ENCODE data around the gene PCSK6. TPM values are rescaled to one million over a fixed set of nuclear protein-coding genes. Genes with fewer than 3 reads are reported as not detected.

PCSK6 gene
- total RNA-seq, 1 experiment from 2014 or later = 26.3 TPM

- Histone ChIP-seq H3K9me2 (ENCODE audit: insufficient read depth) (no peaks in the 10 kb centered on the region), H3K27me3 (ENCODE audit: insufficient read depth, low read depth) (no peaks in the 10 kb centered on the region), H3K9me3 (ENCODE audit: insufficient read depth, low read depth) (no peaks in the 10 kb centered on the region), H3F3A (ENCODE audit: insufficient read depth, low read depth) (no peaks in the 10 kb centered on the region), H3K79me2 (ENCODE audit: low read depth) (no peaks in the 10 kb centered on the region), H3K4me2 (no peak overlapping the region), H3K27ac (no peak overlapping the region), H3K4me3 (no peak overlapping the region), H3K4me1 (replicated peaks; ENCODE audit: insufficient read depth) (no peaks in the 10 kb centered on the region), H3K36me3 (ENCODE audit: low read depth) (no peaks in the 10 kb centered on the region), H2AFZ (no peak overlapping the region), H4K20me1 (ENCODE audit: insufficient read depth) (no peaks in the 10 kb centered on the region)
- BruUV-seq (replicated peaks) = no TSS peak
- intact Hi-C loops (cut with micrococcal nuclease; ENCODE audit: unreplicated experiment) = no loop called here
- ChIA-PET CTCF (no interaction called here), POLR2A (ENCODE audit: unreplicated experiment) (no interaction called here)
- no peak for DNase-seq
- TF ChIP-seq, protein P1, sequence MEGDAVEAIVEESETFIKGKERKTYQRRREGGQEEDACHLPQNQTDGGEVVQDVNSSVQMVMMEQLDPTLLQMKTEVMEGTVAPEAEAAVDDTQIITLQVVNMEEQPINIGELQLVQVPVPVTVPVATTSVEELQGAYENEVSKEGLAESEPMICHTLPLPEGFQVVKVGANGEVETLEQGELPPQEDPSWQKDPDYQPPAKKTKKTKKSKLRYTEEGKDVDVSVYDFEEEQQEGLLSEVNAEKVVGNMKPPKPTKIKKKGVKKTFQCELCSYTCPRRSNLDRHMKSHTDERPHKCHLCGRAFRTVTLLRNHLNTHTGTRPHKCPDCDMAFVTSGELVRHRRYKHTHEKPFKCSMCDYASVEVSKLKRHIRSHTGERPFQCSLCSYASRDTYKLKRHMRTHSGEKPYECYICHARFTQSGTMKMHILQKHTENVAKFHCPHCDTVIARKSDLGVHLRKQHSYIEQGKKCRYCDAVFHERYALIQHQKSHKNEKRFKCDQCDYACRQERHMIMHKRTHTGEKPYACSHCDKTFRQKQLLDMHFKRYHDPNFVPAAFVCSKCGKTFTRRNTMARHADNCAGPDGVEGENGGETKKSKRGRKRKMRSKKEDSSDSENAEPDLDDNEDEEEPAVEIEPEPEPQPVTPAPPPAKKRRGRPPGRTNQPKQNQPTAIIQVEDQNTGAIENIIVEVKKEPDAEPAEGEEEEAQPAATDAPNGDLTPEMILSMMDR (conservative IDR thresholded peaks at IDR 0.05) = no peak
- no peak for TF ChIP-seq EZH2 (IDR thresholded peaks at IDR 0.05; ENCODE audit: low read depth)
These were observed 50.8 kb downstream of the PCSK6 start for GRCh38 chr15:101438482-101439284.

DNA sequence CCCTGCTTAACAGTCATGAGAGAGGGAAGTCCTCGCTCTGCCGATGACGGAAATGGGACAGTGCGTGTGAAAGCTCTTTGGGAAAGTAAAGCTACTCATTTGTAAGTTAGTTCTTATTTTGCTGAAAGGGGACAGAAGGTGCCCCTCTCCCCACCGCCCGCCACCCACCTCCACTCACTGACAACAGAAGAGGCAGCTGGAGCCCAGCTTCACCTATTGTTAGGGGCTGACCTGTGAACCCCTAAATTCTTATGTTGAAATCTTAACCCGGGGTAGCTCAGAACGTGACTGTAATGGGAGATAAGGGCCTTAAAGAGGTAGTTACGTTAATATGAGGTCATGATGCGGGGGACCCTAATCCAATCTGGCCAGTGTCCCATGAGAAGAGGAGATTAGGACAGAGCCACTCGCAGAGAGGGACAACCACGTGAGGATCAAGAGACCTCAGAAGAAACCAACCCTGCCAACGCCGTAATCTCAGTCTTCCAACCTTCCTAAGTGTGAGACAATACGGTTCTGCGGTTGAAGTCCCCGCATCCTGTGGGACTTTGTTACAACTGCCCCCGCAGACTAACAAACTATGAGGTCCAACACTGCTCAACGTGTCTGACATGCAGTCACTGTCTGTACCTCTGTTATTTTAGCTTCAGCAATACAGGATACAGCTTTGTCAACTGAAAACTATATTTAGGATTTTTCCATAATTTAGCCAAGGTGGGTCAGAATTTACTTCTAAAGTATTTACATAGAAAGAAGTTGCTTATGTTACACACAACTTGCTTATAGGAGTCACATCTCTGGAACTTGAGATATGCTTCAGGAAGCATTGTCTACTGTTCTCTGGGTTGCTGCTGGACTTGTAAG lies 51.7 kb downstream of the PCSK6 start:
- POLR2A ChIA-PET (ENCODE audit: unreplicated experiment) = no interaction called here
- no peak for DNase-seq
- intact Hi-C loops (cut with micrococcal nuclease; ENCODE audit: unreplicated experiment) = no loop called here

GRCh38 chr15:101437209-101437608 lies 52.3 kb downstream of the PCSK6 start:
- intact Hi-C loops (cut with micrococcal nuclease; ENCODE audit: unreplicated experiment) = no loop called here
- POLR2A ChIA-PET (ENCODE audit: unreplicated experiment) = no interaction called here
- Histone ChIP-seq H3K9me3 (ENCODE audit: insufficient read depth, low read depth) (no peaks in the 10 kb centered on the region), H3K4me2 (no peak overlapping the region), H3K4me1 (replicated peaks; ENCODE audit: insufficient read depth) (no peaks in the 10 kb centered on the region), H2AFZ (no peak overlapping the region), H3K27ac (no peak overlapping the region), H4K20me1 (ENCODE audit: insufficient read depth) (no peaks in the 10 kb centered on the region), H3K9me2 (ENCODE audit: insufficient read depth) (no peaks in the 10 kb centered on the region), H3K4me3 (no peak overlapping the region), H3K27me3 (ENCODE audit: insufficient read depth, low read depth) (no peaks in the 10 kb centered on the region), H3K79me2 (ENCODE audit: low read depth) (no peaks in the 10 kb centered on the region), H3F3A (ENCODE audit: insufficient read depth, low read depth) (no peaks in the 10 kb centered on the region), H3K36me3 (ENCODE audit: low read depth) (no peaks in the 10 kb centered on the region)
- CTCF ChIA-PET = no interaction called here
- DNase-seq = no peak
- no TSS peak for BruUV-seq (replicated peaks)
- TF ChIP-seq, protein P1 (conservative IDR thresholded peaks at IDR 0.05) = no peak
- TF ChIP-seq EZH2 (IDR thresholded peaks at IDR 0.05; ENCODE audit: low read depth) = no peak

More for the DNA sequence above, 51.7 kb downstream of the PCSK6 start:
- H3K4me3 ChIP-seq = no peak overlapping the region
- no peaks in the 10 kb centered on the region for H4K20me1 ChIP-seq (ENCODE audit: insufficient read depth)
- no peaks in the 10 kb centered on the region for H3K27me3 ChIP-seq (ENCODE audit: insufficient read depth, low read depth)
- H3F3A ChIP-seq (ENCODE audit: insufficient read depth, low read depth) = no peaks in the 10 kb centered on the region
- no TSS peak for BruUV-seq (replicated peaks)
- TF ChIP-seq, protein P1 (conservative IDR thresholded peaks at IDR 0.05) = no peak
- TF ChIP-seq EZH2 (IDR thresholded peaks at IDR 0.05; ENCODE audit: low read depth) = no peak
- no peak overlapping the region for H2AFZ ChIP-seq
- CTCF ChIA-PET = no interaction called here
- H3K4me2 ChIP-seq = no peak overlapping the region
- no peak overlapping the region for H3K27ac ChIP-seq
- H3K79me2 ChIP-seq (ENCODE audit: low read depth) = no peaks in the 10 kb centered on the region
- H3K9me2 ChIP-seq (ENCODE audit: insufficient read depth) = no peaks in the 10 kb centered on the region
- no peaks in the 10 kb centered on the region for H3K4me1 ChIP-seq (replicated peaks; ENCODE audit: insufficient read depth)
- H3K9me3 ChIP-seq (ENCODE audit: insufficient read depth, low read depth) = no peaks in the 10 kb centered on the region
- H3K36me3 ChIP-seq (ENCODE audit: low read depth) = no peaks in the 10 kb centered on the region
